LNCaP clone FGC (cell line): ENCODE data around the gene DYNC1I1.

Experiments
- DNase-seq: peaks from one replicate; pipeline ENCODE4 v3.0.0-alpha.2; 2011; ENCODE audit warnings: low read depth
- H3K4me3 ChIP-seq: 2 replicates; pipeline ENCODE4 v1.5.1; 2011; ENCODE audit warnings: mild to moderate bottlenecking, low read depth, low read length, control low read depth
- TF ChIP-seq, protein P1 (sequence below): IDR thresholded peaks from 2 replicates; pipeline ENCODE4 v1.5.1; 2012; ENCODE audit warnings: mild to moderate bottlenecking; ENCODE audit not compliant: control insufficient read depth, insufficient read depth; ENCODE audit errors: extremely low read depth

The DYNC1I1 gene

DNA sequence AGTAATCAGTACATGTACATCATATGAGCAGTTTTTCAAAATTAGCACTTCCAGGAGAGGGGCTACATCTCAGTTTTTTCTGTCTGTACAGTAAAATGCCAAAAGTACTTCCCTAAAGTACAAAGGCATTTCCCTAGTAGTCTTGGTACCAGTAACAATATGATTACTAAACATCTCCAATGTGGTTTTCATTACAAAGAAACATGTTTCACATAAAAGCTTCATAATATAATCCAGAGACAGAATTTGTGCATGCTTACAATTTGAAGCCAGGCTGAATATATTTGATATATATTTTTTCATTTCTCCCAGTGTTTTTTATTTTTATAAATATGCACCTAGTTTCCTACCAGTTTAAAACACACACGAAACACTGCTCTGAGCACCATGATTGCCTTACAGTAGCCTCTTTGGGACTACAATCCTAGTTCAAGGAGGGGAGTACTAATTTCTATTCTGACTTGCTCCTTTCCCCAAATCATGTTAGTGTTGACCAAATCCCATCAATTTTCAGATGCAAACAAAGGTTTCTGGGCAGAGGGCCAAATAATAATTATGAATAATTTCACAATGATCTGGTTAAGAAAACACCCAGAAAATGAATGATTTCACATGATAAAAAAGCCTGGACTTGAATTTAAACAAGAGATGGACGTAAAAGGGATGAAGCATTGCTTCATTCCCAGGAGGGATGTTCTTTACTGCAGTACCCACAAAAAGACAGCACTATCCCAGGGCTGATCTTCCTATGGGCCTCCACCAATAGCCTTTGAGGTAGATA is 348.3 kb downstream of the DYNC1I1 start:
- H3K4me3 ChIP-seq = no peak overlapping the region
- no peak for DNase-seq
- TF ChIP-seq, protein P1, sequence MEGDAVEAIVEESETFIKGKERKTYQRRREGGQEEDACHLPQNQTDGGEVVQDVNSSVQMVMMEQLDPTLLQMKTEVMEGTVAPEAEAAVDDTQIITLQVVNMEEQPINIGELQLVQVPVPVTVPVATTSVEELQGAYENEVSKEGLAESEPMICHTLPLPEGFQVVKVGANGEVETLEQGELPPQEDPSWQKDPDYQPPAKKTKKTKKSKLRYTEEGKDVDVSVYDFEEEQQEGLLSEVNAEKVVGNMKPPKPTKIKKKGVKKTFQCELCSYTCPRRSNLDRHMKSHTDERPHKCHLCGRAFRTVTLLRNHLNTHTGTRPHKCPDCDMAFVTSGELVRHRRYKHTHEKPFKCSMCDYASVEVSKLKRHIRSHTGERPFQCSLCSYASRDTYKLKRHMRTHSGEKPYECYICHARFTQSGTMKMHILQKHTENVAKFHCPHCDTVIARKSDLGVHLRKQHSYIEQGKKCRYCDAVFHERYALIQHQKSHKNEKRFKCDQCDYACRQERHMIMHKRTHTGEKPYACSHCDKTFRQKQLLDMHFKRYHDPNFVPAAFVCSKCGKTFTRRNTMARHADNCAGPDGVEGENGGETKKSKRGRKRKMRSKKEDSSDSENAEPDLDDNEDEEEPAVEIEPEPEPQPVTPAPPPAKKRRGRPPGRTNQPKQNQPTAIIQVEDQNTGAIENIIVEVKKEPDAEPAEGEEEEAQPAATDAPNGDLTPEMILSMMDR = no peak

DNA sequence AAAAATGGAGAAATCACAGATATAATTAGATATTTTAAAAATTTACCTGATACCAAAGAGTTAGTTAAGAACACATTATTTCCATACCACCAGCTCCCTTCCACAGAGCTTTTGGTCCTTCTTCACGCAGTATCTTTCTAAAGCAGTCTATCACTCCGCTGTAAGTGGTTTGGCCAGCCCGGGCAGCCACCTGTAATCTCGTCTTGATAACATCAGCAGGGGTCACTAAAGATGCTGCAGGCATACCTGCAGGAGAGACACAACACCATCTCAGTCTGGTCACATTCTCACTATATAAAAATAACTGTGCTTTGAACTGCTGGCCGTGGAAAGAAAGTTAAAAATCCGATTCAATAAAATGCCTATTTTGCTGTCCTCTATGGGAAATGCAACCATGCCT is 349.4 kb downstream of the DYNC1I1 start:
- no peak overlapping the region for H3K4me3 ChIP-seq
- DNase-seq = no peak
- TF ChIP-seq, protein P1 = no peak

DNA sequence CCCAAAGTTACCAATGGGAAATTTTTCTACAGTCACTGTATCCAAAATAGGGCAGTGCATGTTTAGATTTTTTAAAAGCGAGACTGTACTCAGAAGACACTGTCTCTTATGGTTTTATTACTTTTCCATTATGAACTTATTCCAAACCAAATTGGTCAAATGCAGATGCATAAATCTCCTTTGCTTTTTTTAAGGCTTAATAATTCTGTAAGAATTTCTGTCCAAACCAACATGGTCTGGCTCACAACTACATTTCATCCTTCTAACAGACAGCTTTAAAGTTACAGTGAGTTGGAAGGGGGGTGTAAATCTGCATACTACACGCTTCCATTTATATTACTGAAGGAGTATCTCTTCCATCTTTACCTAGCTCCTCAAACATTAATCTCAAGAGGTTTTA is 350.4 kb downstream of the DYNC1I1 start:
- H3K4me3 ChIP-seq = no peak overlapping the region
- TF ChIP-seq, protein P1 = no peak
- DNase-seq = no peak

DNA sequence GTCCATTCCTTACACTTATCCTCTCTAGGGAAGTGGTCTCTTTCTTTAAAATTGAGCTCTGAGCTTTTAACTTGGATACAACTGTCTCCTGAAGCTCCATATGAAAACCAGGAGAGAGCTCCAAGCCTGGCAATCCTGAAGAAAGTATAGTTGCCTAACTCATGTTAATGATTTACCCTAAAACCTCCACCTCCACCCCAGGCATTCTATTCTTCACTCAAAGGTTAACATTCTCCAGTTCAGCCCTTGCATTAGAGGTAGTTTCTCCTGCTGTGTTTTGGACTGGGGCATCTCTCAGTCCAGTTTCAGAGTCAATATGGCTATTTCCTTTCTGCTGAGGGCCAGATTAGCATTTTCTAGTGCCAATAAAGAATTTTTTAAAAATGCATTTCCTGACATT is 354.0 kb downstream of the DYNC1I1 start:
- no peak overlapping the region for H3K4me3 ChIP-seq
- no peak for DNase-seq
- TF ChIP-seq, protein P1 = no peak

DNA sequence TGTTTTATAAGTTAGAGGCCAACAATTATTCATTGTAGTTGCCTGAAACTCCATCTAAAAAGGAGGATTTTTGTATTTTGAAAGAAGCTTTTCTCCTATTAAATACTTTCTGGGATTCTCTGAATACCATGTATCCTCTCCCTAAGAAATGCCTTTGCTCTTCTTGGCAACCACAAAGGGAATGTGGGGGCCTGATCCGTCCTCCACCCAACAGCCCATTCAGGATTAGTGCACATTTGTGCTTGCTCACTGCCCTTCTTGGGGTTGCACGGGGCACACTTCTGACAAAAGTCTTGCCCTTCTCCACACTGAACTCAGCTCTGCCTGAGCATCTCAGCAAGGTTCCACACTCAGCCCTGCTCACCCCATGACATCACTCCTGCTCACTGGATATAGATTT is 355.4 kb downstream of the DYNC1I1 start:
- TF ChIP-seq, protein P1 = no peak
- no peak for DNase-seq
- H3K4me3 ChIP-seq = no peak overlapping the region

DNA sequence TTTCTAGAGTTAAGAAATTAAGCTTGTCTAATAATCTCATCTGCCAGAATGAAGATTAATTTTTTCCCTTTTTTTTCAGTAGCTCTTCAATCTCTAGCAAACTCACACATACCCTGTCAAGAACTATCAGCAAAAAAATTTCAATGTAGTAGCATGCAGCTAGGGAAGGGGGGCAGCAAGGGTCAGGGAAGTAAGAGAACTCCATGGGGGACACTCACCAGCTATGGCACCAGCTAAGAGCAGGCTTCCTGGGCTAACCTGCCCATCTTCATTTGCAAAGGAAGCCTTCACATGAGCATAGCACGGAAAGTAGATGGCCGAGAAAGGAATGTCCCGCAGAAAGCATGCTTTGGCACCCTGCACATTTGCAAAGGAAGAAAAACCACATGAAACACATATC is 359.2 kb downstream of the DYNC1I1 start:
- no peak for DNase-seq
- TF ChIP-seq, protein P1 = 0 out of 2 replicates have a peak, but pooled peaks have one; percentile 2
- H3K4me3 ChIP-seq = no peak overlapping the region

DNA sequence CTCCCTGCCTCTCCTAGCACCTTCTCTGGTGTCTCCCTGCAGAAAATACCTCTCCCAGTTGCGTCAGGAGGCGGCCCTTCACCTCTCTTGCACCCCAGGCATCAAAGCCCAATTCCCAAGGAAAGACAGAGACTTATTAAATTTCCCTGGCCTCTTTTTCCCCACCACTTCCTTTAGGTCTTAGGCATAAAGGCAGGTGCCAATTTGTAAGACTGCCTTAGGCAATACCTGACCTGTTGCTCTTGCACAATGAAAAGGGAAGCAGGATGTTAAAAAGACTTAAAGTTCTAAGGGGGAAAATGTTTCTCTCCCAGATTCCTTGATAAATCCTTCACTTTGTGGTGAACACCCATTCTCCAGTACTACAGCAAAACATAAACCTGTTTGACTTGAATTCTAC is 362.9 kb downstream of the DYNC1I1 start:
- H3K4me3 ChIP-seq = no peak overlapping the region
- DNase-seq = no peak
- TF ChIP-seq, protein P1 = no peak
